OCI-LY3 (cell line): Measurements from ENCODE around the gene SMC3.
"Not testable (repeated sequence)": the region's sequence is repeated elsewhere in the genome, so short reads cannot be mapped to it uniquely, and the experiment has no call there.

Source experiments
- H2AFZ ChIP-seq: fragments of 200-600, 300-600 bp; shearing (Covaris generic); 2 replicates; pipeline ENCODE4 v1.6.0; 2014; ENCODE audit warnings: antibody characterized with exemption, low read depth, low read length
- H3K27ac ChIP-seq: fragments of 200-600, 300-600 bp; sonication (generic); 2 replicates; pipeline ENCODE4 v1.5.1; 2014; ENCODE audit warnings: mild to moderate bottlenecking, low read length, moderate library complexity, mixed read lengths
- H3K27me3 ChIP-seq: fragments of 200-600, 300-600 bp; sonication (generic); 2 replicates; pipeline ENCODE4 v1.6.1; 2014; ENCODE audit warnings: low read depth, low read length, mixed read lengths
- H3K36me3 ChIP-seq: fragments of 200-600, 300-600 bp; sonication (generic); replicated peaks from 2 replicates; pipeline ENCODE3; 2014; ENCODE audit warnings: low read depth, low read length, mixed read lengths
- H3K4me1 ChIP-seq: fragments of 300-600, 200-600 bp; sonication (generic); 2 replicates; pipeline ENCODE4 v1.6.1; 2014; ENCODE audit warnings: low read length, mixed read lengths
- H3K4me2 ChIP-seq: fragments of 200-600, 300-600 bp; sonication (generic); 2 replicates; pipeline ENCODE4 v1.6.1; 2014; ENCODE audit warnings: low read length, mixed read lengths
- H3K4me3 ChIP-seq: fragments of 300-600, 200-600 bp; sonication (generic); 2 replicates; pipeline ENCODE4 v1.5.1; 2014; ENCODE audit warnings: antibody characterized with exemption, mild to moderate bottlenecking, low read length, moderate library complexity
- H3K79me2 ChIP-seq: fragments of 300-600, 200-600 bp; shearing (Covaris generic); 2 replicates; pipeline ENCODE4 v1.6.1; 2014; ENCODE audit warnings: mild to moderate bottlenecking, low read length, mixed read lengths
- H3K9ac ChIP-seq: fragments of 300-600, 200-600 bp; shearing (Covaris generic); 2 replicates; pipeline ENCODE4 v1.6.0; 2014; ENCODE audit warnings: mild to moderate bottlenecking, low read length, moderate library complexity
- H3K9me3 ChIP-seq: fragments of 200-600, 300-600 bp; shearing (Covaris generic); 2 replicates; pipeline ENCODE4 v1.6.1; 2014; ENCODE audit warnings: low read length, mixed read lengths; ENCODE audit not compliant: insufficient read depth
- H4K20me1 ChIP-seq: fragments of 200-600, 300-600 bp; sonication (generic); 2 replicates; pipeline ENCODE4 v1.6.1; 2016; ENCODE audit warnings: low read length, mixed read lengths; ENCODE audit not compliant: insufficient read depth
- CTCF ChIP-seq: fragments of 200-600, 300-600 bp; sonication (generic); IDR thresholded peaks from 2 replicates; pipeline ENCODE4 v1.5.1; 2014; ENCODE audit warnings: antibody characterized with exemption, low read length, low read depth
- EZH2phosphoT487 ChIP-seq: fragments of 200-600 bp; shearing (Covaris generic); IDR thresholded peaks from 2 replicates; pipeline ENCODE4 v1.6.1; 2018; ENCODE audit warnings: antibody characterized with exemption, mixed run types, low read depth

SMC3 gene

GRCh38 chr10:110608087-110608486 is 40.6 kb downstream of the SMC3 start:
- Histone ChIP-seq H3K36me3 (peaks cover 15% of the 10 kb centered on the region), H4K20me1 (no peaks in the 10 kb centered on the region), H3K9ac (no peak overlapping the region), H3K9me3 (peaks cover 5% of the 10 kb centered on the region; the same call in 1 of the 2 replicates), H3K27ac (no peak overlapping the region), H3K4me1 (peaks cover 19% of the 10 kb centered on the region), H3K4me3 (no peak overlapping the region), H3K27me3 (no peaks in the 10 kb centered on the region), H3K4me2 (no peak overlapping the region), H3K79me2 (no peaks in the 10 kb centered on the region), H2AFZ (no peak overlapping the region)
- TF ChIP-seq CTCF (no peak), EZH2phosphoT487 (no peak)

- Histone ChIP-seq H3K9me3 (peaks cover 5% of the 10 kb centered on the region; the same call in 1 of the 2 replicates), H3K27ac (no peak overlapping the region), H4K20me1 (no peaks in the 10 kb centered on the region), H2AFZ (no peak overlapping the region), H3K4me3 (no peak overlapping the region), H3K27me3 (no peaks in the 10 kb centered on the region), H3K9ac (no peak overlapping the region), H3K36me3 (peaks cover 15% of the 10 kb centered on the region), H3K79me2 (no peaks in the 10 kb centered on the region), H3K4me1 (peaks cover 30% of the 10 kb centered on the region), H3K4me2 (no peak overlapping the region)
- TF ChIP-seq EZH2phosphoT487 (no peak), CTCF (no peak)
Observed at GRCh38 chr10:110609605-110610004, 42.1 kb downstream of the SMC3 start.

- TF ChIP-seq EZH2phosphoT487 (no peak), CTCF (peak; percentile 75)
- peaks cover 30% of the 10 kb centered on the region for H3K4me1 ChIP-seq
- H3K9me3 ChIP-seq, result peaks cover 5% of the 10 kb centered on the region; the same call in 1 of the 2 replicates
- no peak overlapping the region for H3K4me2 ChIP-seq
- no peaks in the 10 kb centered on the region for H3K79me2 ChIP-seq
- no peaks in the 10 kb centered on the region for H3K27me3 ChIP-seq
- peaks cover 9% of the 10 kb centered on the region for H3K36me3 ChIP-seq
- H3K27ac ChIP-seq, result no peak overlapping the region
- H3K9ac ChIP-seq, result no peak overlapping the region
- H3K4me3 ChIP-seq, result no peak overlapping the region
- H2AFZ ChIP-seq, result no peak overlapping the region
- H4K20me1 ChIP-seq, result no peaks in the 10 kb centered on the region
Observed at GRCh38 chr10:110610308-110610774, 42.8 kb downstream of the SMC3 start.

- not testable (repeated sequence) for H3K4me3 ChIP-seq, H3K9me3 ChIP-seq, H3K27ac ChIP-seq, H4K20me1 ChIP-seq, H3K79me2 ChIP-seq, H2AFZ ChIP-seq, H3K27me3 ChIP-seq, H3K36me3 ChIP-seq, H3K4me2 ChIP-seq, H3K9ac ChIP-seq
- H3K4me1 ChIP-seq, result peaks cover 30% of the 10 kb centered on the region
Observed at GRCh38 chr10:110610781-110611180, 43.3 kb downstream of the SMC3 start.
